HG03280 (cell line): ENCODE results near the gene ZNF578.
"Not testable (repeated sequence)": the region's sequence is repeated elsewhere in the genome, so short reads cannot be mapped to it uniquely, and the experiment has no call there.

ENCODE experiments used
- ATAC-seq: cut with Tn5 transposase; IDR thresholded peaks from one replicate; pipeline ENCODE4 v1.9.1; 2021; ENCODE audit warnings: mild to moderate bottlenecking, moderate library complexity; ENCODE audit not compliant: unreplicated experiment

Gene ZNF578

DNA sequence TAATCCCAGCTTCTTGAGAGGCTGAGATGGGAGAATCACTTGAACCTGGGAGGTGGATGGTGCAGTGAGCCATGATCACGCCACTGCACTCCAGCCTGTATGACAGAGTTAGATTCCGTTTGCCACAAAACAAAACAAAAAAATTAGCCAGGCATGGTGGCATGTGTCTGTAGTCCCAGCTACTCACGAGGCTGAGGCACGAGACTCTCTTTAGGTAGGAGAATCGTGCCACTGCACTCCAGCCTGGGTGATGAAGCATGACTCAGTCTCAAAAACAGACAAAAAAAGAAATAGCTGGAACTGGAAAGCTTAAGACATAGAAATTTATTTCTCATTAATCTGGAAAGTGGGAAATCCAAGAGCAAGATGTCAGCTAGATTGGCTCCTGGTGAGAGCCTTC, 53.9 kb downstream of the ZNF578 start:
- no peak for ATAC-seq

DNA sequence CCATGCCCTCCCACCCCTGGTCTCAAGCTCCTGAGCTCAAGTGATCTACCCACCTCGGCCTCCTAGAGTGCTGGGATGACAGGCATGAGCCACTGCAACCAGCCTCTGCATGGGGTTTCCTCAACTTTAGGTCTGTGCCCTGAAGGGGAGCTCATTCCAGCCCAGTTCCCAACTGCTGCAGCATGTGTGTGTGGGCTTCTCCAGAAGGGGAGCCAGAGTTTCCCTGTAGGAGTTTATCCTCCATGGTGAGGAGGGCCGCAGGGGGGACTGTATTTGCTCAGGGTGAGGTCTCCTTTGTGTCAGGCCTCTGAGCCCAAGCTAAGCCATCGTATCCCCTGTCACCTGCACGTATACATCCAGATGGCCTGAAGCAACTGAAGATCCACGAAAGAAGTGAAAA, 62.8 kb downstream of the ZNF578 start:
- ATAC-seq = no peak

DNA sequence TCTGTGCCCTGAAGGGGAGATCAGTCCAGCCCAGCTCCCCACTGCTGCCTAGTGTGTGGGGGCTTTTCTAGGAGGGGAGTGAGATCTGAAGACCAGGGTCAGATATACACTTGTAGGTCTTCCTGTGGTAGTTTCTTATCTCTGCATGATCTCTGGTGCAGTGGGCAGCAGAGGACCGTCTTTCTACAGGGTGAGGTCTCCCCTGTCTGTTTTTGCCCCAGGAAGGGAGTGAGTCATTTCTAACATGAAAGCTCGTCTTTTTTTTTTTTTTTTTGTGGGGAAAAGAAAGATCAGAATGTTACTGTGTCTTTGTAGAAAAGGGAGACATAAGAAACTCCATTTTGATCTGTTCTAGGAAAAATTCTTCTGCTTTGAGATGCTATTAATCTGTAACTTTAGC, 65.3 kb downstream of the ZNF578 start:
- no peak for ATAC-seq

DNA sequence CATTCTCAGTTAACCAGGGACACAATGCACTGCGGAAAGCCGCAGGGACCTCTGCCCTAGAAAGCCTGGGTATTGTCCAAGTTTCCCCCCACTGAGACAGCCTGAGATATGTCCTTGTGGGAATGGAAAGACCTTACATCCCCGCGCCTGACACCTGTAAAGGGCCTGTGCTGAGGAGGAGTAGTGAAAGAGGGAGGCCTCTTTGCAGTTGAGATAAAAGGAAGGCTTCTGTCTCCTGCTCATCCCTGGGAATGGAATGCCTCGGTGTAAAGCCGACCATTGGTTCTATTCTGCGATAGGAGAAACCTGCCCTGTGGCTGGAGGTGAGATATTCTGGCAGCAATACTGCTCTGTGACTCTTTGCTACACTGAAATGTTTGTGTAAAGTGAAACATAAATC, 65.8 kb downstream of the ZNF578 start:
- not testable (repeated sequence) for ATAC-seq

DNA sequence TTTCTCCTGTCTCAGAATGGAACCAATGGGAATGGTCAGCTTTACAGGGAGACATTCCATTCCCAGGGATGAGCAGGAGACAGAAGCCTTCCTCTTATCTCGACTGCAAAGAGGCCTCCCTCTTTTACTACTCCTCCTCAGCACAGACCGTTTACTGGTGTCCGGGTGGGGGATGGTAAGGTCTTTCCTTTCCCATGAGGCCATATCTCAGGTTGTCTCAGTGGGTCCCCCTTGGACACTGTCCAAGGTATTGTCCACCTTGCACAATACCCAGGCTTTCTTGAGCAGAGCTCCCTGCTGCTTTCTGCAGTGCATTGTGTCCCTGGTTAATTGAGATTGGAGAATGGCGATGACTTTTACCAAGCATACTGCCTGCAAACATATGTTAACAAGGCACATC, 66.7 kb downstream of the ZNF578 start:
- no peak for ATAC-seq

DNA sequence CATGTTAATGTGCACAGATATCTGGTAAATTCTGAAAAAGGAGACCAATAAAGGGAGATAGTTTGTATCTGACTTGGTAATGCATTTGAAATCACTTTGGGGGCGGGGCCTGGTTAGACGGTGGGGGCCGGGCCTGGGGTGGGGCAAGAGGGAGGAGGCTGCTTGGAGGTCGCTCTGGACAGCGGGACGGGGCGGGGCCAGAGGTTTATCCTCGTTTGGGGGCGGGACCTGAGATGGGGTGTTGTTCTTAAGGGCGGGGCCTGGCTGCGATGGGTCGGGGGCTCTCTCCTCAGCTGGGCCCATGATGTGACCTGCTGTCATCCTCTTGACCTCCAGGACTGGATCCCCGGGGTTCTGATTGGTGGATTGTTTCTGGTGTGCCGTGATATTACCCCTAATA, 69.2 kb downstream of the ZNF578 start:
- no peak for ATAC-seq

DNA sequence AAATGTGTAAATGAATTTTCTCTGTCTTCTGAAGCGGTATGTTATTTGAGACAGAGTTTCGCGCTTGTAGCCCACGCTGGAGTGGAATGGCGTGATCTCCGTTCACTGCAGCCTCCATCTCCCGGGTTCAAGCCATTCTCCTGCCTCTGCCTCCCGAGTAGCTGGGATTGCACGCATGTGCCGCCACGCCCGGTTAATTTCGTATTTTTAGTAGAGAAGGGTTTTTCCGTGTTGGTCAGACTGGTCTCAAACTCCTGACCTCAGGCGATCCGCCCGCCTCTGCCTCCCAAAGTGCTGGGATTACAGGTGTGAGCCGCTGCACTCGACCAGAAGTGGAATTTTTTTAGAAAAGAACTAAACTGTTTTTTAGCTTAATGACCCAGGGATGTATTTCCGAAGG, 70.7 kb downstream of the ZNF578 start:
- ATAC-seq = no peak

DNA sequence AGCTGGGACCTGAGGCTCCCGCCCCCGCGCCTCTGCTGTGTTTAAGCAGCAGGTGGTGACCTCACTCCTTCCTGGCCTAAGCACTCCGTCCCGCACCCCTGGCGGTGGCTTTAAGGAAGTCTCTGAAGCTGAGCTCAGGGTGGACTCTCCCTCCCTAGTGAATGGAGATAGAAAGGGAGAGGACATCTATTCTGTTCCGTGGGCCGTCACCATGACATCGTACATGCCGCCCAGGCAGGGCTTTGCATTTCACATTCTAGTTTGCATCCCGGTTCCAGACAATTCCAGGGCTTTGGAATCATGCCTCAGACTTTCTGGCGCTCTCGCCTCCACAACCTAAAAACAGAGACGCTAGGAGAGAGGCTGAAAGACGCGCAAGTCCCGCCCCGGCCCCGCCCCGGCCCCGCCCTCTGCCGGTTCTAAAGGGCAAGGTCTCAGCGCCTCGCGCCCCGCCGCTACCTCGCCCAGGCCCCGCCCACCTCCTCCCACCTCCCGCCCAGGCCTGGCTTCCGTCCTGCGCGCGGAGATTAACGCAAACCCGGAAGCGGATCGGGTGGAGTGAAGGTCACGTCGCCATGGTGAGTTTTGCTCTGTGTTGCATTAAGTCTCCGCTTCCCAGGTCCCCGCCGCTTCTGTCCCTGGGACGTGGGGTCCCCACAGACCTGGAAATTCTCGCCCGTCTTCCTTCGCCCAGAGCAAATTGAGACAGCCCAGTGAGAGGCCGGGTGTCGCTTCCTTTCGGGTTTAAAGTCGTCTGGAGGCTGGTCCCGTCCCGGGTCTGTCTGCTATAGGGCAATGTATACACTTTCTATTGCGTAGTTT, 74.0 kb downstream of the ZNF578 start, which contains the start of gene ZNF808:
ZNF808 (plus strand) TSS at position 535 of the 822 bp plus-strand sequence. CDS start 15,617 bp downstream, outside the sequence.
- peak; percentile 81 for ATAC-seq

DNA sequence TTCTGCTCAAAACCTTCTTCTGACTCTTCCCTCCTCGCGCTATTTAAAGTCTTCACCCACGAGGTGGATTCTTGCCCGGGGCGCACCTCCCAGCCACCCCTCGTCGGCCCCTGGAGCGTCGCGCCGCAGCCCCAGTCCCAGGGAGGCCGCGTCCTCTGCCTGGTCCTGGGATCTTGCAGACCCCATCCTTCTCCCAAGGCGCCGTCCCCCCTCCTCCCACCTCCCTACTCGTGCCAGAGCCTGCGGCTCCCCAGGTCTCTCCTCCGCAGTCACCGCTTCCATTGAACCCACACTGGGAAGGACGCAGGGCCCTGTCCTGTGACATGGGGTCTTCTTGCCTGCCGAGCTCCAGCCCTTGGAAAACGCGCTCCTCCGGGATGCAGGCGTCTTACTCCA, 74.6 kb downstream of the ZNF578 start:
- ATAC-seq = peak; percentile 7

DNA sequence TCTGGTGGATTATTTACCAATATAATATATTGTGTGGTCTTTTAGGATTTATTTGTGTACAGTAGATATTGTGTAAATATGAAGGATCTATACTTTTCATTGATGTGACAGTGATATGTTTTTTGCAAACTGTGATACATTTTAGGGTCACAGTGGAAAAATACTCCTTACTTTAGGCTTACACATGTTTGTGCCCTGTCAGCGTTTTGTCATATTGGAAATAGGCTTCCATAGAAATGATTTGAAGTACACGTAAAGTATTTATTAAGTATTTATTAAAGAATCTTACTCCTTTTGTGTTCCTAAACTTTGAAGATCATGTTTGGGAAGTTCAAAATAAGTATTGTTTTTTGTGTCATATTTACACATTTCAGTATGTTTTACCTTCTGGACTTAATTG, 79.1 kb downstream of the ZNF578 start:
- no peak for ATAC-seq

DNA sequence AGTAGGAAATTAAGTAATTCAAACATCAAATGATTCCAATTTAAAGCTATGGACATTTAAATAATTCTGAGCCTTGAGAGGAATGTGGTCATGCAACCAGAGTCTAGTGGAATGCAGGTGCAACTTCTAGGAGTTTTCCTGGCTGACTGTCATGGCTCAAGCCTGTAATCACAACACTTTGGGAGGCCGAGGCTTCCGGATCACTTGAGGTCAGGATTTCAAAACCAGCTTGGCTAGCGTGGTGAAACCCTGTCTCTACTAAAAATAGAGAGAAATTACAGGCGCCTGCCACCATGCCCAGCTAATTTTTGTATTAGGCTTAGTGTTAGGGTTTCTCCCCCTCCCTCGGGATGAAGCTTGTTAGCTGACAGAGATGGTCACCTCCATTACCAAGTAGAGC, 80.5 kb downstream of the ZNF578 start:
- ATAC-seq = no peak

DNA sequence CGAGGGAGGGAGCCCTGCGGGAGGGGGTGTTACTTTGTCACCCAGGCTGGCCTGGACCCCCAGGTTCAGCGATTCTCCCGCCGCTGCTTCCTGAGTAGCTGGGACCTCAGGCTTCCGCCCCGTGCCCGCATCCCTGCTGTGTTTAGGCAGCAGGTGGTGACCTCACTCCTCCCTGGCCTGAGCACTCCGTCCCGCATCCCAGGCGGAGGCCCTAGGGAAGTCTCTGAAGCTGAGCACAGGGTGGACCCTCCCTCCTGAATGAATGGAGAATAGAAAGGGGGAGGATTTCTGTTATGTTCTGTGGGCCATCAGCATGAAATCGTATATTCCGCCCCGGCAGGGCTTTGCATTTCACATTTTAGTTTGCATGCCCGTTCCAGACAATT, 82.0 kb downstream of the ZNF578 start:
- ATAC-seq = not testable (repeated sequence)

DNA sequence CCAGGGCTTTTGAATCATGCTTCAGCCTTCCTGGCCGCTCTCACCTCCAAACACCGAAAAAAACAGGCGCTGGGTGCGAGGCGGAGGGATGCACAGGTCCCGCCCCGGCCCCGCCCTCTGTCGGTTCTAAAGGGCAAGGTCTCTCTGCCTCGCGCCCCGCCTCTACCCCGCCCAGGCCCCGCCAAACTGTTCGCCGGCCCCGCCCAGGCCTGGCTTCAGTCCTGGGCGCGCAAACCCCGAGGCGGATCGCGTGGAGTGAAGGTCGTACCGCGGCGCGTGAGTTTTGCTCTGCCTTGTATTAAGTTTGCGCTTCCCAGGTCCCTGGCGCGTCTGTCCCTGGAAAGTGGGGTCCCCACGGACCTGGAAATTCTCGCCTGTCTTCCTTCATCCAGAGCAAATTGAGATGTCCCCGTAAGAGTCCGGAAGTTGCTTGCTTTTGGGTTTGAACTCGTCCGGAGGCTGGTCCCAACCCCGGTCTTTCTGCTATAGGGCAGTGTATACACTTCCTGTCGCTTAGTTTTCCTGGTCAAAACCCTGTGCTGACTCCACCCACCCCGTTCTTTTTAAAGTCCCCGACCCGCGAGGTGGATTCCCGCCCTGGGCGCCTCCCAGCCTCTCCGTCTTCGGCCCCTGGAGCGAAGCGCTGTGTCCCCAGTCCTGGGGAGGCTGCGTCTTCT, 82.6 kb downstream of the ZNF578 start:
- peak; percentile 88 for ATAC-seq

DNA sequence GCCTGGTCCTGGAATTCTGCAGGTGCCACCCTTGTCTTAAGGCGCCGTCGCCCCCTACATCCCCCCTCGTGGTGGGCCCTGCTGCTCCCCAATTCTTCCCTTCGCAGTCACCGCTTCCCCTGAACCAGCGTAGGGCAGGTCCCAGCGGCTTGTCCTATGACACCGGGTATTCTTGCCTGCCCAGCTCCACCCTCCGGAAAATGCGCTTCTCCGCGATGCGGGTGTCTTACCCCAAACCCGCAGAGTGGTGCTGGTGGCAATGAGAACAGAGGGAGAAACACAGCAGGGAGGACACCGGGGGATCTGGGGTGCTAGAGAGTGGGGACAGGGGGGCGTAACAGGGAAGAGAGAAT, 83.1 kb downstream of the ZNF578 start:
- peak; percentile 36 for ATAC-seq

DNA sequence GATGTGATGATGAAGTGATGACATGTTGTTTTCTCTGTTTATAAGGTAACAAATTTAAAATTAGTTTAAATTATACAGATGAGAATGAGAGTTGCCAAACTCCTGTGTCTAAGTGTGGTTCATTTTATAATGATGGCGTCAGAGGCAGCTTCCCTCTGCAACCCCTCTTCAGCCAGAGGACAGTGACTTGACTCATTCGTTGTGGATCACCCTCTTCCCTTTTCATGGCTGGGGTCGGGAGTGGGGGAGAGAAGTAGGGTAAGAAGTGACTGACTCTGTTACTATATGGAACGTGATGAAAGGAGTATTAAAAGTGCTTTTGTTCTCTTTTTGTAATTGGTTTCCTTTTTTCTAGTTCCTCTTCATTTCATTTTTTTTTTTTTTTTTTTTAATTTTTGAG, 85.5 kb downstream of the ZNF578 start:
- ATAC-seq = not testable (repeated sequence)

DNA sequence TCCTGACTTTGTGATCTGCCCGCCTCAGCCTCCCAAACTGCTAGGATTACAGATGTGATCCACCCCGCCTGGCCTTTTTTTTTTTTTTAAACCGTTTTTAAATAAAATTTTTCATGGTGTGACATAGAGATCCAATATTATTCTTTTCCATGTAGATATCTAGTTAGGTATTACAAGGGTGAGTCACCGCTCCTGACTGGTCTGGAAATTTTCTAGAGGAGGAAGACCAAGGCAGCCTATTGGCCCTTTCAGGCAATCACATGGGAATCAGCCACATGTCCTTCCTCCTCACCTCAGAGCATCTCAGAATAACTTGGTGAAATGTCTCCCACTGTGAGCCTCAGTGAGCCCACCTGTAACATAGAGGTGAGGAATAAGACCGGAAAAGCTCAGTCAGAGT, 87.8 kb downstream of the ZNF578 start:
- not testable (repeated sequence) for ATAC-seq

DNA sequence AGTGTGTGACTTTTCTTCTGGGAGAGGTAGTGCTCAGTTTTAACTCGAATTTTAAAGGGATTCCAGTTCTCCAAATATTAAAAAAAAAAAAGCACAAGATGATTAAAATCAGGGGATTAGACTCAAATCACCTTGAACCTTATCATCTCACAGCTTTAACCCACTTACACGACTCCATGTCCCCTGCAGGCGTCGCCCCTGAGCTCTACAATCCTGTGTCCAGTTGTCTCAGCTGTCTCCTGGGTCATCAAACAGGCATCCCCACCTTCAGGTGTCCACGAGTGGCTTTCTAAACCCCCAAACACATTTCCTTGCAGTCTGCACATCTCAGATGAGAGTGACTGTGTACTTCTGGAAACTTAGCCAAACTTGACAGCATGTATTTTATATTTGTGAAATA, 88.3 kb downstream of the ZNF578 start:
- ATAC-seq = no peak

DNA sequence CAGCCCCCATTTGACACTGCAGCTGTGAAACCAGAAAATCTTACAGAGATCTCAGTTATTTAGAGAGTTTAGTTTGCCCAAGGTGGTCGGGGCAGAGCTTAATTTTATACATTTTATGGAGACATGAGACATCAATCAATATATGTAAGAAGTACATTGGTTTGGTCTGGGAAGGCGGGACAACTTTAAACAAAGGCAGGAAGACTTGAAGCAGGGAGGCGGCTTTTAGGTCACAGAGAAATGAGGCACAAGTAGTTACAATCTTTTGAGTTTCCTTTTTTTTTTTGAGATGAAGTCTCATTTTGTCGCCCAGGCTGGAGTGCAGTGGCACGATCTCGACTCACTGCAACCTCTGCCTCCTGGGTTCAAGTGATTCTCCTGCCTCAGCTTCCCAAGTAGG, 89.2 kb downstream of the ZNF578 start:
- not testable (repeated sequence) for ATAC-seq

DNA sequence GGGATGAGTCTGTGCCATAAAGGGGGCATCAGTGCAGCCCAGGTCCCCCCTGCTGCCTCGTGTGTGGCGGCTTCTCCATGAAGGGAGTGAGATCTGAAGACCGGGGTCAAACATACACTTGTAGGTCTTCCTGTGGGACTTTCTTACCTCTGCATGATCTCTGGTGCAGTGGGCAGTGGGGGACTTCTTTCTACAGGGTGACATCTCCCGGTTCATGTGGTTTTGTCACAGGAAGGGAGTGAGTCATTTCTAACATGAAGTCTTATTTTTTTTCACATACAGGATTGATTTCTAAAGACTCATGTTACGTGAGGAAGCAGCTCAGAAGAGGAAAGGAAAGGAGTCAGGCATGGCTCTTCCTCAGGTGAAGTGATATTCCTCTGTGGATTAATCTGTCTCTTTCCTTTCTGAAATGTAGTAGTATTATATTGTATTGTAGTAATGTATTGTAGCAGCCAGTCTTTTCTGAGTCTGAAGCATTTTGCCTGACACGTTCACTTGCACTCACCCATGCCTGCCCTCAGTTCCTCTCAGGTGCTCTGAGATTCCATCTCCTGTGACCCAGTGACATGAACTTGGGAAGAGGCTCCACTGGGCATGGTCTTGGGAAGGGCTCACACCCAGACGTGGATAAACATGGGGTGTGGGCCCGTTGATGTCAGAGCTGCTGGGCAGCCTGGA, 89.8 kb downstream of the ZNF578 start:
- no peak for ATAC-seq

DNA sequence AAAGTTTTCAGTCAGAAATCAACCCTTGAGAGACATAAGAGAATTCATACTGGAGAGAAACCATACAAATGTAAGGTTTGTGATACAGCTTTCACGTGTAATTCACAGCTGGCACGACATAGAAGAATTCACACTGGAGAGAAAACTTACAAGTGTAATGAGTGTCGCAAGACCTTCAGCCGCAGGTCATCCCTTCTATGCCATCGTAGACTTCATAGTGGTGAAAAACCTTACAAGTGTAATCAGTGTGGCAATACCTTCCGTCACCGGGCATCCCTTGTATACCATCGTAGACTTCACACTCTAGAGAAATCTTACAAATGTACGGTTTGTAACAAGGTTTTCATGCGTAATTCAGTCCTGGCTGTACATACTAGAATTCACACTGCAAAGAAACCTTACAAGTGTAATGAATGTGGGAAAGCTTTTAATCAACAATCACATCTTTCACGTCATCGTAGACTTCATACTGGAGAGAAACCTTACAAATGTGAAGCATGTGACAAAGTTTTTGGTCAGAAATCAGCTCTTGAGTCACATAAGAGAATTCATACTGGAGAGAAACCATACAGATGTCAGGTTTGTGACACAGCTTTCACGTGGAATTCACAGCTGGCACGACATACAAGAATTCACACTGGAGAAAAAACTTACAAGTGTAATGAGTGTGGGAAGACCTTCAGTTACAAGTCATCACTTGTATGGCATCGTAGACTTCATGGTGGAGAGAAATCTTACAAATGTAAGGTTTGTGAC, 101.0 kb downstream of the ZNF578 start:
- ATAC-seq = no peak
